Suprapubic skin (tissue), 4 donors: ENCODE data around the gene NGFR. TPM values are rescaled to one million over a fixed set of nuclear protein-coding genes. Genes with fewer than 3 reads are reported as not detected.
"Not testable (repeated sequence)": the region's sequence is repeated elsewhere in the genome, so short reads cannot be mapped to it uniquely, and the experiment has no call there.

Source experiments
- DNase-seq, 2 donors: peaks; one replicate each; pipeline ENCODE4 v3.0.0-alpha.2; 2019; ENCODE audit warnings: low spot score in 2 of 2
- H3K27ac ChIP-seq: fragments of 200-600 bp; sonication (generic); one replicate; pipeline ENCODE4 v1.5.1; 2019
- H3K27me3 ChIP-seq: fragments of 200-600 bp; sonication (generic); one replicate; pipeline ENCODE4 v1.5.1; 2019
- H3K36me3 ChIP-seq: fragments of 200-600 bp; sonication (generic); one replicate; pipeline ENCODE4 v1.5.1; 2019
- H3K4me1 ChIP-seq: fragments of 200-600 bp; sonication (generic); one replicate; pipeline ENCODE4 v1.5.1; 2019
- H3K4me3 ChIP-seq: fragments of 200-600 bp; sonication (generic); one replicate; pipeline ENCODE4 v1.5.1; 2019; ENCODE audit warnings: mild to moderate bottlenecking
- H3K9me3 ChIP-seq: fragments of 200-600 bp; sonication (generic); one replicate; pipeline ENCODE4 v1.5.1; 2019
- EP300 ChIP-seq: sonication (generic); formaldehyde crosslinking; IDR thresholded peaks from one replicate; pipeline ENCODE4 v1.6.1; 2017; ENCODE audit warnings: antibody characterized with exemption
- POLR2A ChIP-seq, 2 donors: fragments of 450-650 bp; IDR thresholded peaks; one replicate each; pipeline ENCODE4 v1.6.1; 2017; ENCODE audit warnings: antibody characterized with exemption in 2 of 2, mild to moderate bottlenecking in 2 of 2, moderate library complexity in 2 of 2
- POLR2AphosphoS5 ChIP-seq, 3 donors: sonication (generic); formaldehyde crosslinking; IDR thresholded peaks; one replicate each; pipeline ENCODE4 v1.6.1; 2017; ENCODE audit warnings: antibody characterized with exemption in 3 of 3
- WGBS: methylation state at CpG from one replicate; pipeline ENCODE4 v1.1.5; 2018; 5-methylcytosine and 5-hydroxymethylcytosine counted together
- total RNA-seq, 4 donors: library from RNA; depleted of rRNA; stranded (reverse); fragments of >200 nt; gene quantifications; one replicate each; pipeline ENCODE4 v1.1.0, GENCODE V29; 2016
- TF ChIP-seq, protein P1 (sequence below), 2 donors: fragments of 200-600 bp in 1 of 2; fragments of 450-650 bp in 1 of 2; sonication (generic) in 1 of 2; IDR thresholded peaks; one replicate each; pipeline ENCODE4 v1.5.1; 2016 to 2019; ENCODE audit warnings: antibody characterized with exemption in 2 of 2, mild to moderate bottlenecking in 1 of 2, moderate library complexity in 1 of 2

Gene NGFR
- total RNA-seq, 4 donors from 2014 or later, result 18.1 to 26.8 (median 22.0) TPM

DNA sequence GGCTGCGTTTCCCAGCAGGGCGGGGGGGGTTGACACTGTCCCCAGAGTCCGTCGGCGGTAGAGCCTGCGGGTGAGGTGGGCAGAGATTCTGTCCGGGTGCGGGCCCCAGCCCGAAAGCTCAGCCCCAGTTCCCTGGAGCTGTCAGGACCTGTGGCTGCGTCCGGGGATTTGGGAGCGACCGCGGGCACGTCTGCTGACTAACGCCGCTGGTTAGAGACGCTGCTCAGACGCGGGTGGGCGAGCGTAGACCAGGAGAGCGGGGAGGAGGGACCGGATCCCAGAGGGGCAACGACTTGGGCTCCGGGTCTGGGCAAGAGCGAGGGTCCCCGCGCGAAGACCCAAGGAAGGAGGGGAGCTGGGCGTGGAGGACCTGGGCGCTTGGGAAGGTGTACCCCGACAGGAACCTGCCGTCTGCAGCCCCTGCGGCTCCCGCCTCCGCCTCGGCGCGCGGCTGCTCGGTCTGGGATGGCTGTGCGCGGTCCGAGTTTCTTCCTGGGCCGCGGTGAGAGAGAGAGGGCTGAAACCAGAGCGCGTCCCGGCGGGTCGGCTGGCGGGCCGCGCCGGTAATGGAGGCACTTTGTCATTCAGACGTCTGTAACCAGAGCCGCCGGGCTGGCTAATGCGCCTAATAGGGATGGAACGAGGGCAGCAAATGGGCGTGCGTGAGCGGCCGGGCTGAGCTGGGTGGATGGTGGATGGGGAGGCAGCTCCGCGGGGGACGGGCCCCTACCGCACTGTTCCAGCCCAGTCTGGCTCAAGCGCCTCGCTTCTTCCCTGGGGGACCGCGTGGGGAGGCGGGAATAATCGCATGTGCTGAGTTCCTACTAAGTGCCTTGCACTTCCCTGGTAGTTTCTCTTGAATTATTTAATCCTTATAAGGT, 2.3 kb downstream of the NGFR start:
- 3% methylated on average over 66 of the region's 75 CpGs for WGBS
- H3K4me1 ChIP-seq, result peaks cover 57% of the 10 kb centered on the region

DNA sequence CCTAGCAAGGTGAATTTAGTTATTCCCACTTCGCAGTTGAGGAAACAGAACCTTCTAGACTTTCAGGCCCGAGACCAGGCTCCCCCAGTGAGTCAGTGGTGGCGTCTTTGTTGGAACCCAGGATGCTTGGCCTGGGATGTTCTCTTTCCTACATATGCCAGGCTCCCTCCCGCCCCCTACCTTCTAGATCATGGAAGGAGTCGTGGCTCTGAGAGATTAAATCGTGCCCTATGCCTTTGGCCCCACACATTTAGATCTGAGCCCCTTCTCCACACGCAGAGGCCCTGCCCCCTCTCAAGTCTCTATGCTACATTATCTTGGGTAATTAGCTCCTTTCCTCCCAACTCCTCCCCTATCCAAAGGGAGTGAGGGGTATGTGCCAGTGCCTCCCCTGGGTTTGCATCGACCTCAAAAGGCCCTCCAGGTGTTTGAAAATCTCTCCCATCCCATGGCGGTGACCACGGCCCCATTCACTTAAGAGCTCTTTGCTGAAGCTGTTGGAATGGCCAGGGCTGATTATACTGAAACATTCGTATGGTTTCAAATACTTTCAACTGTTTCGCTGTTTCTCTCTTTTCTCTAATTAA, 3.0 kb downstream of the NGFR start:
- no peaks in the 10 kb centered on the region for H3K9me3 ChIP-seq
- TF ChIP-seq POLR2AphosphoS5 (IDR thresholded peaks at IDR 0.05) (no peak), POLR2A (IDR thresholded peaks at IDR 0.05) (no peak), EP300 (no peak)
- TF ChIP-seq, protein P1, sequence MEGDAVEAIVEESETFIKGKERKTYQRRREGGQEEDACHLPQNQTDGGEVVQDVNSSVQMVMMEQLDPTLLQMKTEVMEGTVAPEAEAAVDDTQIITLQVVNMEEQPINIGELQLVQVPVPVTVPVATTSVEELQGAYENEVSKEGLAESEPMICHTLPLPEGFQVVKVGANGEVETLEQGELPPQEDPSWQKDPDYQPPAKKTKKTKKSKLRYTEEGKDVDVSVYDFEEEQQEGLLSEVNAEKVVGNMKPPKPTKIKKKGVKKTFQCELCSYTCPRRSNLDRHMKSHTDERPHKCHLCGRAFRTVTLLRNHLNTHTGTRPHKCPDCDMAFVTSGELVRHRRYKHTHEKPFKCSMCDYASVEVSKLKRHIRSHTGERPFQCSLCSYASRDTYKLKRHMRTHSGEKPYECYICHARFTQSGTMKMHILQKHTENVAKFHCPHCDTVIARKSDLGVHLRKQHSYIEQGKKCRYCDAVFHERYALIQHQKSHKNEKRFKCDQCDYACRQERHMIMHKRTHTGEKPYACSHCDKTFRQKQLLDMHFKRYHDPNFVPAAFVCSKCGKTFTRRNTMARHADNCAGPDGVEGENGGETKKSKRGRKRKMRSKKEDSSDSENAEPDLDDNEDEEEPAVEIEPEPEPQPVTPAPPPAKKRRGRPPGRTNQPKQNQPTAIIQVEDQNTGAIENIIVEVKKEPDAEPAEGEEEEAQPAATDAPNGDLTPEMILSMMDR (IDR thresholded peaks at IDR 0.05), result no peak
- H3K4me1 ChIP-seq, result peaks cover 60% of the 10 kb centered on the region
- DNase-seq, result no peak
- peaks cover 79% of the 10 kb centered on the region for H3K27me3 ChIP-seq
- peak overlapping the region; percentile 53 for H3K4me3 ChIP-seq
- H3K27ac ChIP-seq, result no peak overlapping the region
- no peaks in the 10 kb centered on the region for H3K36me3 ChIP-seq
- 51% methylated on average over 12 of the region's 12 CpGs for WGBS

More for the DNA sequence above, 2.3 kb downstream of the NGFR start:
- DNase-seq, result no peak
- TF ChIP-seq POLR2A (IDR thresholded peaks at IDR 0.05) (no peak), POLR2AphosphoS5 (IDR thresholded peaks at IDR 0.05) (no peak), EP300 (no peak)
- TF ChIP-seq, protein P1 (IDR thresholded peaks at IDR 0.05), result no peak
- Histone ChIP-seq H3K27ac (no peak overlapping the region), H3K4me3 (peak overlapping the region; percentile 53), H3K9me3 (no peaks in the 10 kb centered on the region), H3K27me3 (peaks cover 76% of the 10 kb centered on the region), H3K36me3 (no peaks in the 10 kb centered on the region)

DNA sequence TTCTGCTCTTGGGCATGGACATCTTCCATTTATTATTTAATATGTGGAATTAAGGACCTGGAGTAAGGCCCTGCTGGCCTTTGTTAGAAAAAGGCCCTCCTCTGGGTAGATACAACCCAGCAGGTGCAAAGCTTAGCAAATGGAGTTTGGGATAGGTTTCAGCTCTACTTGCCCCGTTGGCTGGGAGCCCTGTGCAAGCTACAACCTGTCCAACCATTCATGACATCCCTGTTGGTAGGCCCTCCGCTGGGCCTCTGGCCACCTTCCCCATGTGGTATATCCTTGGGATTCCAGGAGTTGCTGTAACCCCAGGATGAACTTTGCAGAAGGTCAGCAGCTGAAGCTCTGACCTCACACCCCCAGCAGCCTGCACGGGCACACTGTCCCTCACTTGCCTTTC, 6.4 kb downstream of the NGFR start:
- 35% methylated on average over 3 of the region's 3 CpGs for WGBS
- TF ChIP-seq, protein P1 (IDR thresholded peaks at IDR 0.05), result no peak
- TF ChIP-seq EP300 (no peak), POLR2AphosphoS5 (IDR thresholded peaks at IDR 0.05) (no peak), POLR2A (IDR thresholded peaks at IDR 0.05) (no peak)
- Histone ChIP-seq H3K27me3 (peaks cover 70% of the 10 kb centered on the region), H3K36me3 (no peaks in the 10 kb centered on the region), H3K4me1 (peaks cover 41% of the 10 kb centered on the region), H3K4me3 (no peak overlapping the region), H3K9me3 (no peaks in the 10 kb centered on the region), H3K27ac (no peak overlapping the region)
- DNase-seq, result no peak

DNA sequence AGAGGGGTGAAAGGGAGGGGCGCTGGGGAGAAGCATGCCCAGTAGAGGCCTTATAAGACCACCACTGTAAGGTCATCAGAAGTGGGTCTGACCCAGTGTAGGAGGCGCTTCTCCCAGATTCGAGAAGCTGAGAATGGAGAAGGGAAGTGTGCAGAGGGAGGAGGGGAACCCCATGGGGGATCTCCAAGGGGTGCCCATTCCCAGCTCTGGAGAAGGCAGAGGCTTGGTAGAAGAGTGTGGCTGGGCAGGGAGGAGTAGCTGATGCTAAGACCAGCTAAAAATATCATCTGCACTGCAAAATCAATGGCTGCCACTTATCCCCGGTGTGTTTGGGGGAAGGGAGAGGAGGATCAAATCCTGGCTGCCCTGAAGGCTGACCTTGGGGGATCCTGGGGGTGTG, 7.2 kb downstream of the NGFR start:
- H3K4me3 ChIP-seq, result no peak overlapping the region
- TF ChIP-seq EP300, result no peak
- no peak for TF ChIP-seq POLR2AphosphoS5 (IDR thresholded peaks at IDR 0.05)
- TF ChIP-seq POLR2A (IDR thresholded peaks at IDR 0.05), result no peak
- TF ChIP-seq, protein P1 (IDR thresholded peaks at IDR 0.05), result no peak
- no peak for DNase-seq
- peaks cover 39% of the 10 kb centered on the region for H3K4me1 ChIP-seq
- H3K9me3 ChIP-seq, result no peaks in the 10 kb centered on the region
- 58% methylated on average over 4 of the region's 4 CpGs for WGBS
- no peaks in the 10 kb centered on the region for H3K36me3 ChIP-seq
- no peak overlapping the region for H3K27ac ChIP-seq
- H3K27me3 ChIP-seq, result peaks cover 64% of the 10 kb centered on the region

DNA sequence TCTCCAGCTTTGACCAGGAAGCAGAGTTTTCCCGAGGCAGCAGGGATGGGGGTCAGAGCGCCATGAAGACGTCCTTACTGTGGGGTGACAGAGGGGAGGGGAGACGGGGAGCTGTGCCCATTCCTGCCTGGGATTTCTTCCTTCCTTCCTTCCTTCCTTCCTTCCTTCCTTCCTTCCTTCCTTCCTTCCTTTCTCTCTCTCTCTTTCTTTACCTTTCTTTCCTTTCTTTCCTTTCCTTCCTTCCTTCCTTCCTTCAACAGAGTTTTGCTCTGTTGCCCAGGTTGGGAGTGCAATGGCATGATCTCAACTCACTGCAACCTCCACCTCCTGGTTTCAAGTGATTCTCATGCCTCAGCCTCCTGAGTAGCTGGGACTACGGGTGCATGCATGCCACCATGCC, 7.6 kb downstream of the NGFR start:
- WGBS, result 62% methylated on average over 5 of the region's 5 CpGs
- not testable (repeated sequence) for H3K27ac ChIP-seq

More for the DNA sequence above, 7.6 kb downstream of the NGFR start:
- Histone ChIP-seq H3K27me3 (peaks cover 60% of the 10 kb centered on the region), H3K4me1 (peaks cover 39% of the 10 kb centered on the region)
- H3K36me3 ChIP-seq, H3K9me3 ChIP-seq, H3K4me3 ChIP-seq, DNase-seq: not testable (repeated sequence)
